Mucosa of descending colon (tissue), 3 donors: ENCODE measurements around the gene COL23A1. TPM values are rescaled to one million over a fixed set of nuclear protein-coding genes. Genes with fewer than 3 reads are reported as not detected.

Experiments
- ATAC-seq: fragments of 200-7000 bp; cut with Tn5 transposase; one replicate; pipeline ENCODE4 v1.9.1; 2020; ENCODE audit warnings: mild to moderate bottlenecking, moderate library complexity
- DNase-seq, 3 donors: peaks; one replicate each; pipeline ENCODE4 v3.0.0-alpha.2; 2020
- H3K36me3 ChIP-seq: fragments of 200-600 bp; one replicate; pipeline ENCODE4 v1.8.0; 2021; ENCODE audit warnings: low read depth, mild to moderate bottlenecking
- H3K4me1 ChIP-seq: fragments of 200-600 bp; one replicate; pipeline ENCODE4 v1.8.0; 2021; ENCODE audit warnings: low read depth, mild to moderate bottlenecking
- H3K4me3 ChIP-seq: fragments of 200-600 bp; one replicate; pipeline ENCODE4 v1.8.0; 2021; ENCODE audit warnings: mild to moderate bottlenecking
- H3K9me3 ChIP-seq: fragments of 200-600 bp; one replicate; pipeline ENCODE4 v1.8.0; 2021; ENCODE audit warnings: mild to moderate bottlenecking
- CTCF ChIP-seq: fragments of 200-600 bp; IDR thresholded peaks from one replicate; pipeline ENCODE4 v1.8.0; 2022; ENCODE audit warnings: antibody characterized with exemption, mild to moderate bottlenecking
- intact Hi-C, 2 donors: fragments of 100-400 bp; cut with DNase I in 1 of 2; cut with micrococcal nuclease in 1 of 2; formaldehyde crosslinking; loops; one replicate each; pipeline versions ENCODE4 v1.11.0 to v1.11.1; 2022; cut with DNase I, micrococcal nuclease
- total RNA-seq, 3 donors: library from RNA; stranded (reverse); fragmentation: NEBNext Ultra II Directional in 2 of 3; extraction: Animal tissue kit (Norgen Biotek cat#: 25700) in 2 of 3; gene quantifications; one replicate each; pipeline versions ENCODE4 v1.2.1 to v1.2.4, GENCODE V29; 2021 to 2023
- donor health status: DM: no; HTN: no; CAD: no; lungs with moderate emphysema.
- donor health status: DM: no; HTN: no; CAD: no.
- donor health status: DM: no; HTN: yes; CAD: no.

COL23A1 gene
- total RNA-seq, 3 donors from 2014 or later: 0.17 to 2.7 (median 0.43) TPM

- Histone ChIP-seq H3K4me3 (no peak overlapping the region), H3K4me1 (no peaks in the 10 kb centered on the region), H3K9me3 (no peaks in the 10 kb centered on the region), H3K36me3 (no peaks in the 10 kb centered on the region)
- intact Hi-C loops: no loop called here
- TF ChIP-seq CTCF: no peak
- ATAC-seq: no peak
- DNase-seq: no peak
Observed at GRCh38 chr5:178352035-178352349, 238.2 kb downstream of the COL23A1 start.

DNA sequence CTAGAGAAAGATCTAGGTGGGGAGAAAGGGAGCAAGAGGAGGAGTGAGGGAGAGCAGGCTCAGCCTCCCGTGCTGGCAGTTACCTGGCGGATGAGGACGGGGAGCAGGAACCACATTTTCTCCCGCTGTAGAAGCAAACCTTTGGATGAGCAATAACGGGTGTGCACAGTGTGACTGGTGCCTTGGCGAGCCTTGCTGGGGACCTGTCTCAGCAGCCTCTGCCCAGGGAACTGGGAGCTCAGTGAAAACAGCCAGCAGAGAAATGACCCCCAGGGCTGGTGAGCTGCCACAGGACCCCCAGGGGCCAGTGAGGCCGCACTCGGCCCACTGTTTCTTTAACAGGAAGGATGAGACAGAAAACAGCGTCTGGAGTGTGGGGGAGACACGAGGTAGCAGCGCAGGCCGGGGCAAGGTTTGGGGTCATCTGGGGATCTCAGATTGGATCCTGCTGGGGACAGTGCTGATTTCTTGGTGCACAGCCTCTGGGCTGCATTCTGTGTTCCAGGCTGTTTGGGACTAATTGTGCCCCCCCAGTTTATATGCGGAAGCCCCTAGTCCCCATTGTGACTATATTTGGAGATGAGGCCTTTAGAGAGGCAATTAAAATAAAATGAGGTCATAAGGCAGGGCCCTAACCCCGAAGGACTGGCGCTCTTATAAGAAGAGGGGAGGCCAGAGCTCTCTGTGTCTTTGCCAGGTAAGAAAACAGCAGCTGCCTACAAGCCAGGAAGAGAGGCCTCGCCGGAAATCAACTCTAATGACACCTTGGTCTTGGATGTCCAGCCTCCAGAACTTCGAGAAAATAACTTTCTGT lies 238.8 kb downstream of the COL23A1 start:
- DNase-seq: no peak
- H3K4me1 ChIP-seq: no peaks in the 10 kb centered on the region
- TF ChIP-seq CTCF: no peak

DNA sequence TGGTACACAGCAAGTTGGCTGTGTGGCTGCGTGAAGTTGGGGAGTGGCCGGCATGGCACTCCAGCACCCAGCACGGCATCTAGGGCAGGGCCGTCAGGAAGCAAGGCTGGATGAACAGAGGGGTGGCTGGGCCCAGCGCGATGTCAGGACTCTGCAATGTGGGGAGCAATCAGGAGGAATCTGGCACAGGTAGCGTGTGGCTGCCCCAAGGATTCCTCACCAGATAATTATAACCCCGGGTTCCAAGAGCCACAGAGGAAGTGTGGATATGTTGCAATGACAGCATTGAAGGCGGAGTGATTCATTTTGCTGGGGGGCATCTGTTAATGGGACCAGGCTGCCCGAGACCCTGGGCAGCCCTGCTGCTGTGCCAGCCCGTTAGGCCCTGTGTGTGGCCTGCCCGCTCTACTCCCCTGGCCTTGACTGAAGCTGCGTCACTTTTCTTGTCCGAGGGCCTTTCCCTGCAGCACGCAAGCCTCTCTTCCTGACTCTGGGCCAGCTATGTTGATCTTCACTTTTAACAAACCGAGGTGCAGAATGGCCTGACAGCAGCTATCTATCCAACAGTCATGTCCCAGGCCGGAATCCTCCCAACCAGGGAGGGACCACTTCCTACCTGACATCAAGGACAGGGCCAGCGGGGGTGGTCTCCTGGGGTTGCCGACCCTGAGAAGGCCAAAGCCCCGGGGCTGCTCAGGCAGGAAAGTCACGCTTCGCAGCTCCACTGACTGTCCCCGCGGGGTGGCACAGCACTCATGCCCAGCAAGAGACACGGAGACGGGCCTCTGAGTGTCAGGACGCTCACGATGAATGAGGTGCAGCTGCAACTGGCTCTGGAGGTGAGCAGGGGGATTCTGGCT lies 239.6 kb downstream of the COL23A1 start:
- H3K36me3 ChIP-seq: no peaks in the 10 kb centered on the region
- intact Hi-C loops: no loop called here
- H3K4me1 ChIP-seq: no peaks in the 10 kb centered on the region
- no peak overlapping the region for H3K4me3 ChIP-seq
- no peak for TF ChIP-seq CTCF
- ATAC-seq (no peak), DNase-seq (no peak)
- H3K9me3 ChIP-seq: no peaks in the 10 kb centered on the region

More for the DNA sequence above, 238.8 kb downstream of the COL23A1 start:
- Histone ChIP-seq H3K4me3 (no peak overlapping the region), H3K36me3 (no peaks in the 10 kb centered on the region), H3K9me3 (no peaks in the 10 kb centered on the region)
- intact Hi-C loops: no loop called here
- no peak for ATAC-seq

DNA sequence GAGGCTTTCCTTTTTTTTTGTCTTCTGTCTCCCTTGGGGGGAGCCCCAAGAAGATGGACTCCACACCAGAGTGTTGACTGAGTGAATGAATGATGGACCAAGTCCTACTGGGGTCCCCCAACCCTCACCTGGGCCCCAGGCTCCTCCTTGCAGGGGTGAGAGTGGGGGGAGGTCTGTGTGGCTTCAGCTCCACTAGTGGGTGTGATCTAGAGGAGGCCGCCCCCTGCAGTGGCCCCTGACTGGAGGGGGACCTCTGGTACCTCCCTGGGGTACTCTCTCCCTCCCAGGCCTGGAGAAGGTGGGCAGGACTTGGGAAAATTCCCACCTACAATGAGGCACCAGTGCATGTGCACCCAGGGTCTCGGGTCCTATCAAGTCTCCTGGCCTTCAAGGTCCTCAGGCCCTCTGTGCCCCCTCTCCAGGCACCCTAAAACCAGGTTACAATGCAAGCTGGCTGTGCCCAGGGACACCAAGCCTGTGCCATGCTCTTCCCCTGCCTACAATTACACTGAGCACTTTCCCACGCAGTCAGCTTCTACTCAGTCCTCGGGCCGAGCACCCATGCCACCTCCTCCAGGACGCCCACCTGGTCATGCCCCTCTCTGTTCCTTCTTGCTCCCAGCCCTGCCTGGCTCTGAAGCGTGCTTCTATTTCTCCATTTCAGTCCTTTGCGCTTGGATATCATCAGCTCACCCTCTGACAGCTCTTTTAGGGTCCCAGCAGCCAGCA lies 240.4 kb downstream of the COL23A1 start:
- Histone ChIP-seq H3K4me3 (no peak overlapping the region), H3K36me3 (no peaks in the 10 kb centered on the region), H3K4me1 (no peaks in the 10 kb centered on the region), H3K9me3 (no peaks in the 10 kb centered on the region)
- TF ChIP-seq CTCF: no peak
- intact Hi-C loops: no loop called here
- no peak for DNase-seq
- no peak for ATAC-seq

GRCh38 chr5:178349075-178349511 lies 241.1 kb downstream of the COL23A1 start:
- TF ChIP-seq CTCF: no peak
- Histone ChIP-seq H3K9me3 (no peaks in the 10 kb centered on the region), H3K36me3 (no peaks in the 10 kb centered on the region), H3K4me1 (no peaks in the 10 kb centered on the region), H3K4me3 (no peak overlapping the region)
- intact Hi-C loops: no loop called here
- ATAC-seq (no peak), DNase-seq (no peak)
